ENCODE measurements around the gene CFAP97D1.
A peak's percentile ranks its signal among the peaks of the same experiment; 100 is the strongest.

CFAP97D1 gene

DNA sequence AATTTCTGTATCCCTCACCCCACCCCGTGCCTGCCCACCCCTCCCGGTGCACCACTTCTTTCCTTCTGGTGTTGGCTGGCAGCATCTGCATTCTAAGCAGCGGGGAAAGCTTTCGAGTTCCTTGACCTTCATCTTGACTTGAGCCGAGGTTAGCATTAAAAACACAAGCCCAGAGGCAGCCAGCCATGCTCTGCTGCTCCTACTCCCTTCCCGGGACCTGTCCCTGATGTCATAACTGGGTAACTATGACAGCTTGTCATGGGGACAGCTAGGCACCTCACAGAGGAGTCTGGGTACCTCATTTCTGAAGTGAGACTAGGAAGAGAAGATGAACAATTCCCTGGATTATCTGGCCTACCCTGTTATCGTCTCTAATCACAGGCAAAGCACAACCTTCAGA is at the start of gene CFAP97D1:
TSS of gene CFAP97D1 (plus strand) at position 301 of the 400 bp plus-strand sequence. CDS start at position 329, 28 bp downstream.
- DNase-seq, result no peak
- no peak for ATAC-seq

DNA sequence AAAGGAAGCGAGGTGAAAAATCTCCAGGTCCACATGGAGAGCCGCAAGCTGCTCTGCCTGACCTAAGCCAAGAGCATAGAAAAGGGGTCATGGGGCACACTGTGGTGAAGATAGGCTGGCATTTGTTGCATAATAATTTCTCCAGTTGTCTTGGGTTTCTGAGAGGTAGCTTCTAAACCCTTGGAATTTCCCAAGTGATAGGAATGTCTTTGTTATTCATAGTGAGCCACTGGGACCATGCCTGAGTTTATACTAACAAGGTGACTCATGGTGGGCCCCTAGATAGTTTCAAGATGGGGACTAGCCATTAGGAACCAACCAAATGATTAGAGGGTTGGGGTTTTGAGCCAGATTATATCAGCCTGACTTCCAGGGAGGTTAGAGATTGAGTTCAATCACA is 47.3 kb upstream of the CFAP97D1 start:
- DNase-seq, result no peak
- no peak for ATAC-seq

- ATAC-seq (no peak), DNase-seq (no peak)
Measured at GRCh38 chr17:43733956-43734355, 46.3 kb upstream of the CFAP97D1 start.

GRCh38 chr17:43734376-43734775 is 45.9 kb upstream of the CFAP97D1 start:
- ATAC-seq, result no peak
- no peak for DNase-seq

- DNase-seq (no peak), ATAC-seq (no peak)
Measured at GRCh38 chr17:43736389-43736788, 43.8 kb upstream of the CFAP97D1 start.

- ATAC-seq (no peak), DNase-seq (no peak)
Measured at GRCh38 chr17:43737722-43738121, 42.5 kb upstream of the CFAP97D1 start.

GRCh38 chr17:43740541-43740940 is 39.7 kb upstream of the CFAP97D1 start:
- DNase-seq (no peak), ATAC-seq (no peak)

DNA sequence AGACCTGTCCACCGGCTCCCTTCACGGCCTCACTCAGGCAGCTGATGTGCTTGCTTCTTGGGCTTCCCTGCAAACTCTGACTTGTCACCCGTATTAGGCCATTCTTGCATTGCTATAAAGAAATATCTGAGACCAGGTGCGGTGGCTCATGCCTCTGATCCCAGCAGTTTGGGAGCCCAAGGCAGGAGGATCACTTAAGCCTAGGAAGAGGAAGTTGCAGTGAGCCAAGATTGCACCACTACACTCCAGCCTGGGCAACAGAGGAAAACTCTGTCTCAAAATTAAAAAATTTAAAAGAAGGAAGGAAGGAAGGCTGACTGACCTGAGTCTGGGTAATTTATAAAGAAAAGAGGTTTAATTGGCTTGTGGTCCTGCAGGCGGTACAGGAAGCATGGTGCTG is 38.6 kb upstream of the CFAP97D1 start:
- no peak for ATAC-seq
- DNase-seq, result no peak

DNA sequence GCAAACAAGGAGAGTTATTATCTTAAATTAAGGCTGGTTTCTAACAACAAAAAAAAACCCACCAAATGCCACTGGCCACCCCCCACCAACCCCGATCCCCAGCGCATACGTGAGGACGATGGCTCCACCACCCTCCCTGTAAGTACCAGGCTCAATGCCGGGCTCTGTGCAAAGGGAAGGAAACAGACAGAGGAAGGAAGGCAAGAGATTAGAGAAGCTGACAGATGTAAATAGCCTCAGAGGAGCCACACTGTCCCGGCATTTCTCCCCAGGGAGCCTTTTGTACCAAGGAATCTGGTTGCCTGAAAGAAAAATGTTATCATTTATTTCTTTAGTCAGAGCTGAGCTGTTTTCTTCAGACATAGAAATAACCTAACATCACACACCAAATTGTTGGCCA is 34.7 kb upstream of the CFAP97D1 start:
- ATAC-seq (no peak), DNase-seq (no peak)

GRCh38 chr17:43750153-43750552 is 30.1 kb upstream of the CFAP97D1 start:
- DNase-seq (no peak), ATAC-seq (no peak)

DNA sequence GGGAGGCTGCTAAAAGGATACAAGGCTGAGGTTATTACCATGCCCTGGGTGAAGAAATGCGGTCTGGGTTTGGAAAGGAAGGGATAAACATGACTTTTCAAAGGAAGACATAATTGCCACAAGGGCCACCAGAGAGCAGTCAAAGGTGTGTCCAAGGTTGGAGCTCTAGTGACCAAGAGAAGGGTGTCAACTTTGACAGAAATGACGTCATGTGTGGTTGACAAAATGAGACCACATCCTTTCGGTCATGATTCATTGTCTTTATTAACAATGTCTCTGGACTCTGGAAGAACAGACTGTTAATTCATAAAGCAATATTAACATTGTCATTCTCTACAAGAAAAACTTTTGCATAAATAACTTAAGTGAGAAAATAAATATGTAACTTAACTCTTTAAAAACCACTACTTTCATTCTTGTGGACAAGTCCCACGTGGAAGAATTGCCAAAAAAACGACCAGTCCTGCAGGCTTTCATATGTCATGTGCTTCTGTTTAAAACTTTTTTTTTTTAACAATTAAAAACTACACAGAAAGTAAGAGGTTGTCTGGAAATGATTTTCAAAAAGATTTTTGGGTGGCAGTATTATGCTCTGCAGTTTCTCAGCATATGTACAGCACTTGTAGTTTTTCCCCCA is 26.6 kb upstream of the CFAP97D1 start:
- ATAC-seq (peak; percentile 34), DNase-seq (no peak)

- no peak for DNase-seq
- no peak for ATAC-seq
Measured at GRCh38 chr17:43754947-43755346, 25.3 kb upstream of the CFAP97D1 start.

GRCh38 chr17:43755389-43755875 is 24.8 kb upstream of the CFAP97D1 start:
- peak; percentile 21 for DNase-seq
- peak; percentile 14 for ATAC-seq

DNA sequence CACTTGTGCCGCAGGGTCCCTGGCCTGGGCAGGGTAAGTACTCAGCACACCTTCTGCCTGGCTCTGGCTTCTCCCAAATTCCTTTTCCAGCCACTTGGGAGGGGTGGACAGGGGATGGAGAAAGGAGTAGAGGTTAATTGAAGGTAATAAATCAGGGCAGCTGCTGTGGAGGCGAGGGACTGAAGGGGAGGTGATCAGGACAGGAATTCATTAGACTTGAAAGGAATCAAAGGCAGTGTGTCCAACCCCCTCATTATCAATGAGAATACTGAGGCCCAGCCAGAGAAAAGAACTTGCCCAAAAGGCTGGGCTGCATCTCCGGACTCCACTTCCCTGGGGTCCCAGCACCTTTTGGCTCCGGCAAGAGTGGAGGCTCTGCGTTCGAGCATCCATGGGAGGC is 24.0 kb upstream of the CFAP97D1 start:
- ATAC-seq, result no peak
- no peak for DNase-seq

- no peak for ATAC-seq
Measured at GRCh38 chr17:43757171-43757660, 23.0 kb upstream of the CFAP97D1 start.

GRCh38 chr17:43758086-43758485 is 22.1 kb upstream of the CFAP97D1 start:
- ATAC-seq (no peak), DNase-seq (no peak)

More at GRCh38 chr17:43757171-43757660, 23.0 kb upstream of the CFAP97D1 start:
- DNase-seq, result no peak

- DNase-seq (no peak), ATAC-seq (no peak)
Measured at GRCh38 chr17:43758497-43759174, 21.6 kb upstream of the CFAP97D1 start, which contains the start of gene SOST. Gene SOST (minus strand): TSS chr17:43758791. CDS start chr17:43758741, 50 bp downstream.

GRCh38 chr17:43759836-43760235 is 20.4 kb upstream of the CFAP97D1 start:
- no peak for ATAC-seq
- DNase-seq, result no peak

DNA sequence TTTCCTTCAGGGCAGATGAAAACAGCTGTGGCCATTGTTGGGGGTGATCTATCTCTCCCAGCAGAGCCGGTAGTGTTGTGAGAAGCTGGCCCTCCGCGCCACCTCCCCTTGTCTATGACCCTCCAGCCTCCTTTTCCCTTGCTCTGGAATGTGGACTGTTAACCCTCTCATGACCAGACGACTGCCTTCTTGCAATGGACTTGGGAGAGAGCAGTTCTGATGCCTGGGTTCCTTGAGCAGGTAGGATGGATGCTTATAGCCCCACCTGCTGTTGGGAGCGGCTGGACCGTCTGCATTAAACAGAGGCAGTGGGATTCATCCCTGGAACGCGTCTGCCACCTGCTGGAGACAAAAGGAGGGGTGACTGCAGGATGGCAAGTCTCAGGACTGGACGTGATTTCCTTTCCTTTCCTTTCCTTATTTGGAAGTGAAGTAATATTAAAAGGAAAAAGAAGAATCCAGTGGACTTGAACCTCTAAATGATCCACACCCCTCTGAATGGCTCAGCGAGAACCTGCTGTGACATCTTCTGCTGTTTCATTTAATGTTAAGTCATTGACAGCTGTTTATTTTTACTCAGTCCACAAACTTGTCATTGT is 19.9 kb upstream of the CFAP97D1 start:
- DNase-seq (peak; percentile 94), ATAC-seq (peak; percentile 89)

DNA sequence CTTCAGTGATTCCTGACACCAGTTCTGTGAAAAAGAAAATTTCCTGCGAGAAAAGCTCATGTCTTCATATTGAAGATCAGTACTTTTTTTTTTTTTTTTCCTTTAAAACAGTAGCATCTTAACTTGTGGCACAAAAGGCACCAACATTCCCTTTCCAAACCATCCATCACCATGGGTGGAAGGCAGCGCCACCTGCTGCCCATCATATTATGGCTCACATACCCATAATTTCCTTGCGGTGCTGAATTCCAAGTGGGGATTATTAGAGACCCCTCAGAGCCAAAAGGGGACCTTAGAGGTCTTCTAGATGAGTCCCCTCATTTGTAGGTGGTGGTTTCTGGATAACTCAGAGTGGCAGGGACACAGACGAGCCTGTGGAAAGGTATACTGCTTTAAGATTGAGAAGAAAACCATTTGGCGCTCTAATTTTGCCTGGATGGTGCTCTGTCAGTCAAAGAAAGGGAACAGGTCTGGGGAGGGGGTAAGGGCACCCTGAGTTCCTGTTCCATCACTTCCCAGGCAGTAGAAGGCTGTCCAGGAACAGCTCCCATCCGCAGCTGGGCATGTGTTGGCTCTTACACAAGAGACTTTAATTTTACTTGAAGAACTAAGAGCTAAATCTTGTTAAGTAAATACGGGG is 13.7 kb upstream of the CFAP97D1 start:
- DNase-seq (peak; percentile 71), ATAC-seq (no peak)

GRCh38 chr17:43767053-43767712 is 13.1 kb upstream of the CFAP97D1 start:
- ATAC-seq (no peak), DNase-seq (no peak)

GRCh38 chr17:43767713-43768059 is 12.5 kb upstream of the CFAP97D1 start:
- no peak for DNase-seq
- no peak for ATAC-seq
